Peyer's patch (tissue), 4 donors: ENCODE results near the gene FLRT3.

Experiments used
- CTCF ChIP-seq, 6 experiments: fragments of 450-650 bp in 4 of 6; fragments of 200-600 bp in 2 of 6; sonication (generic) in 1 of 6; IDR thresholded peaks; one replicate each; pipeline ENCODE4 v1.5.1; 2017 to 2019; ENCODE audit warnings: antibody characterized with exemption in 6 of 6, mild to moderate bottlenecking in 3 of 6, moderate library complexity in 1 of 6
- POLR2A ChIP-seq, 2 donors: fragments of 450-650 bp; IDR thresholded peaks; one replicate each; pipeline ENCODE4 v1.5.1; 2017; ENCODE audit warnings: antibody characterized with exemption in 2 of 2, mild to moderate bottlenecking in 2 of 2, moderate library complexity in 2 of 2

GRCh38 chr20:14334306-14334930 lies 3.0 kb downstream of the FLRT3 start:
- TF ChIP-seq CTCF (IDR thresholded peaks at IDR 0.05) (peak in 3 of 6 experiments; percentile 44 to 53 (median 45)), POLR2A (IDR thresholded peaks at IDR 0.05) (no peak)
